Hepatocyte (in vitro differentiated cells): ENCODE results near the gene OTOA. TPM values are rescaled to one million over a fixed set of nuclear protein-coding genes. Genes with fewer than 3 reads are reported as not detected.
A peak's percentile ranks its signal among the peaks of the same experiment; 100 is the strongest.

Source experiments
- DNase-seq: peaks from one replicate; pipeline ENCODE4 v3.0.0-alpha.2; 2016; ENCODE audit warnings: low spot score
- H2AFZ ChIP-seq: fragments of 200-600 bp; sonication (generic); 2 replicates; pipeline ENCODE4 v1.6.0; 2016; ENCODE audit warnings: antibody characterized with exemption, mild to moderate bottlenecking
- H3K27ac ChIP-seq: fragments of 200-600 bp; sonication (generic); 2 replicates; pipeline ENCODE4 v1.5.1; 2016; ENCODE audit warnings: mild to moderate bottlenecking
- H3K27me3 ChIP-seq: fragments of 200-600 bp; sonication (generic); 2 replicates; pipeline ENCODE4 v1.6.1; 2016
- H3K36me3 ChIP-seq: fragments of 200-600 bp; sonication (generic); replicated peaks from 2 replicates; pipeline ENCODE4 v1.5.1; 2016; ENCODE audit warnings: low read depth; ENCODE audit not compliant: insufficient read depth
- H3K4me1 ChIP-seq: fragments of 200-600 bp; sonication (generic); 2 replicates; pipeline ENCODE4 v1.5.1; 2016; ENCODE audit warnings: mild to moderate bottlenecking, moderate library complexity; ENCODE audit not compliant: insufficient read depth
- H3K4me2 ChIP-seq: fragments of 200-600 bp; sonication (generic); 2 replicates; pipeline ENCODE4 v1.6.0; 2016
- H3K4me3 ChIP-seq: fragments of 200-600 bp; sonication (generic); 2 replicates; pipeline ENCODE4 v1.5.1; 2016; ENCODE audit warnings: mild to moderate bottlenecking
- H3K79me2 ChIP-seq: fragments of 200-600 bp; sonication (generic); 2 replicates; pipeline ENCODE4 v1.6.0; 2017; ENCODE audit warnings: mild to moderate bottlenecking
- H3K9me2 ChIP-seq: fragments of 200-600 bp; sonication (generic); replicated peaks from 2 replicates; pipeline ENCODE4 v1.6.0; 2017; ENCODE audit warnings: mild to moderate bottlenecking; ENCODE audit not compliant: insufficient read depth
- H3K9me3 ChIP-seq: fragments of 200-600 bp; sonication (generic); 2 replicates; pipeline ENCODE4 v1.5.1; 2016; ENCODE audit warnings: low read depth, mild to moderate bottlenecking
- H4K20me1 ChIP-seq: fragments of 200-600 bp; sonication (generic); 2 replicates; pipeline ENCODE4 v1.6.0; 2016; ENCODE audit warnings: mild to moderate bottlenecking; ENCODE audit not compliant: insufficient read depth, poor library complexity, severe bottlenecking
- CTCF ChIP-seq: fragments of 200-600 bp; sonication (generic); IDR thresholded peaks from 2 replicates; pipeline ENCODE4 v1.5.1; 2016; ENCODE audit warnings: antibody characterized with exemption, mild to moderate bottlenecking; ENCODE audit not compliant: poor library complexity
- EZH2 ChIP-seq: fragments of 200-600 bp; sonication (generic); IDR thresholded peaks from 2 replicates; pipeline ENCODE4 v1.6.1; 2016; ENCODE audit warnings: antibody characterized with exemption, mild to moderate bottlenecking, borderline replicate concordance
- EZH2phosphoT487 ChIP-seq: fragments of 200-600 bp; sonication (generic); IDR thresholded peaks from one replicate; pipeline ENCODE4 v1.6.1; 2018; ENCODE audit warnings: antibody characterized with exemption, mild to moderate bottlenecking, low read depth, moderate library complexity; ENCODE audit not compliant: unreplicated experiment, severe bottlenecking
- WGBS: methylation state at CpG from one replicate; pipeline ENCODE4 v1.1.6; 2016; ENCODE audit warnings: low lambda C conversion rate; ENCODE audit errors: missing lambda C conversion rate; 5-methylcytosine and 5-hydroxymethylcytosine counted together
- polyA plus RNA-seq: library from polyadenylated mRNA; unstranded; fragments of >200 nt; fragmentation: Nextera tagmentation; extraction: Ambion mirVana; gene quantifications from 2 replicates; pipeline ENCODE4 v1.2.1, GENCODE V29; 2016
- total RNA-seq: library from RNA; depleted of rRNA; stranded (reverse); fragments of >200 nt; gene quantifications from 2 replicates; pipeline ENCODE4 v1.2.3, GENCODE V29; 2014

OTOA gene
- total and polyA plus RNA-seq, 2 experiments from 2014 or later = 0.07 TPM; not detected in 1

GRCh38 chr16:21656795-21657768 lies 6.7 kb upstream of the OTOA start:
- no peaks in the 10 kb centered on the region for H4K20me1 ChIP-seq
- no peak overlapping the region for H3K4me2 ChIP-seq
- H3K9me2 ChIP-seq = no peaks in the 10 kb centered on the region
- no peaks in the 10 kb centered on the region for H3K9me3 ChIP-seq
- H3K36me3 ChIP-seq = no peaks in the 10 kb centered on the region
- H3K4me1 ChIP-seq = no peaks in the 10 kb centered on the region
- WGBS = 27% methylated on average over 4 of the region's 4 CpGs
- no peak overlapping the region for H2AFZ ChIP-seq
- peak; percentile 70 for DNase-seq
- TF ChIP-seq EZH2 (no peak), CTCF (peak; percentile 81), EZH2phosphoT487 (no peak)
- H3K4me3 ChIP-seq = no peak overlapping the region
- no peaks in the 10 kb centered on the region for H3K27me3 ChIP-seq
- no peak overlapping the region for H3K27ac ChIP-seq
- H3K79me2 ChIP-seq = peaks cover 3% of the 10 kb centered on the region

GRCh38 chr16:21659124-21659523 lies 4.6 kb upstream of the OTOA start:
- H3K4me2 ChIP-seq = no peak overlapping the region
- H3K79me2 ChIP-seq = no peaks in the 10 kb centered on the region
- no peaks in the 10 kb centered on the region for H3K9me2 ChIP-seq
- 97% methylated on average over 4 of the region's 4 CpGs for WGBS
- no peak overlapping the region for H3K27ac ChIP-seq
- H3K4me3 ChIP-seq = no peak overlapping the region
- no peaks in the 10 kb centered on the region for H3K4me1 ChIP-seq
- no peak for DNase-seq
- peaks cover 10% of the 10 kb centered on the region for H3K27me3 ChIP-seq
- TF ChIP-seq EZH2phosphoT487 = no peak
- no peak for TF ChIP-seq CTCF
- TF ChIP-seq EZH2 = no peak
- no peaks in the 10 kb centered on the region for H3K9me3 ChIP-seq
- H4K20me1 ChIP-seq = no peaks in the 10 kb centered on the region
- no peak overlapping the region for H2AFZ ChIP-seq
- H3K36me3 ChIP-seq = no peaks in the 10 kb centered on the region

- WGBS = 95% methylated on average over 10 of the region's 10 CpGs
- no peak for TF ChIP-seq EZH2
- no peak for TF ChIP-seq EZH2phosphoT487
- TF ChIP-seq CTCF = no peak
- Histone ChIP-seq H3K27me3 (peaks cover 10% of the 10 kb centered on the region), H2AFZ (no peak overlapping the region), H3K4me3 (no peak overlapping the region), H3K4me1 (no peaks in the 10 kb centered on the region), H3K9me2 (no peaks in the 10 kb centered on the region), H3K9me3 (no peaks in the 10 kb centered on the region), H3K36me3 (no peaks in the 10 kb centered on the region), H3K27ac (no peak overlapping the region), H4K20me1 (no peaks in the 10 kb centered on the region), H3K4me2 (no peak overlapping the region), H3K79me2 (no peaks in the 10 kb centered on the region)
- DNase-seq = no peak
Measured at GRCh38 chr16:21664801-21665492, 1.2 kb downstream of the OTOA start.
